ENCODE measurements around the gene ZNF579.

Gene ZNF579

GRCh38 chr19:55544776-55545439, 35.7 kb downstream of the ZNF579 start:
- TF ChIP-seq EZH2 (optimal IDR thresholded peaks at IDR 0.05; ENCODE audit: low read depth, low read length): no peak
- TF ChIP-seq, protein P1, sequence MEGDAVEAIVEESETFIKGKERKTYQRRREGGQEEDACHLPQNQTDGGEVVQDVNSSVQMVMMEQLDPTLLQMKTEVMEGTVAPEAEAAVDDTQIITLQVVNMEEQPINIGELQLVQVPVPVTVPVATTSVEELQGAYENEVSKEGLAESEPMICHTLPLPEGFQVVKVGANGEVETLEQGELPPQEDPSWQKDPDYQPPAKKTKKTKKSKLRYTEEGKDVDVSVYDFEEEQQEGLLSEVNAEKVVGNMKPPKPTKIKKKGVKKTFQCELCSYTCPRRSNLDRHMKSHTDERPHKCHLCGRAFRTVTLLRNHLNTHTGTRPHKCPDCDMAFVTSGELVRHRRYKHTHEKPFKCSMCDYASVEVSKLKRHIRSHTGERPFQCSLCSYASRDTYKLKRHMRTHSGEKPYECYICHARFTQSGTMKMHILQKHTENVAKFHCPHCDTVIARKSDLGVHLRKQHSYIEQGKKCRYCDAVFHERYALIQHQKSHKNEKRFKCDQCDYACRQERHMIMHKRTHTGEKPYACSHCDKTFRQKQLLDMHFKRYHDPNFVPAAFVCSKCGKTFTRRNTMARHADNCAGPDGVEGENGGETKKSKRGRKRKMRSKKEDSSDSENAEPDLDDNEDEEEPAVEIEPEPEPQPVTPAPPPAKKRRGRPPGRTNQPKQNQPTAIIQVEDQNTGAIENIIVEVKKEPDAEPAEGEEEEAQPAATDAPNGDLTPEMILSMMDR (IDR thresholded peaks at IDR 0.05; ENCODE audit: low read length): no peak
- TF ChIP-seq EZH2phosphoT487 (IDR thresholded peaks at IDR 0.05; ENCODE audit: low read length): no peak
- H3K27ac ChIP-seq (ENCODE audit: low read length): no peak overlapping the region
- DNase-seq: no peak
- H2AFZ ChIP-seq (ENCODE audit: low read length): no peak overlapping the region
- no peaks in the 10 kb centered on the region for H3K36me3 ChIP-seq (replicated peaks; ENCODE audit: insufficient read depth, low read length)
- H3K4me1 ChIP-seq (ENCODE audit: low read length): no peaks in the 10 kb centered on the region
- H3K27me3 ChIP-seq (replicated peaks; ENCODE audit: insufficient read depth, low read length): peaks cover 86% of the 10 kb centered on the region
- no peaks in the 10 kb centered on the region for H3F3A ChIP-seq (ENCODE audit: insufficient read depth, low read length)
- H3K79me2 ChIP-seq (ENCODE audit: low read length): no peaks in the 10 kb centered on the region
- no peak overlapping the region for H3K9ac ChIP-seq (ENCODE audit: low read length)
- H3K9me3 ChIP-seq (replicated peaks; ENCODE audit: insufficient read depth, low read length): no peaks in the 10 kb centered on the region
- no peaks in the 10 kb centered on the region for H4K20me1 ChIP-seq (ENCODE audit: insufficient read depth, low read length)
- H3K4me2 ChIP-seq (ENCODE audit: low read depth, low read length): no peak overlapping the region
- H3K4me3 ChIP-seq (ENCODE audit: low read length): no peak overlapping the region
- no peaks in the 10 kb centered on the region for H3K9me2 ChIP-seq (replicated peaks; ENCODE audit: insufficient read depth, low read length)

DNA sequence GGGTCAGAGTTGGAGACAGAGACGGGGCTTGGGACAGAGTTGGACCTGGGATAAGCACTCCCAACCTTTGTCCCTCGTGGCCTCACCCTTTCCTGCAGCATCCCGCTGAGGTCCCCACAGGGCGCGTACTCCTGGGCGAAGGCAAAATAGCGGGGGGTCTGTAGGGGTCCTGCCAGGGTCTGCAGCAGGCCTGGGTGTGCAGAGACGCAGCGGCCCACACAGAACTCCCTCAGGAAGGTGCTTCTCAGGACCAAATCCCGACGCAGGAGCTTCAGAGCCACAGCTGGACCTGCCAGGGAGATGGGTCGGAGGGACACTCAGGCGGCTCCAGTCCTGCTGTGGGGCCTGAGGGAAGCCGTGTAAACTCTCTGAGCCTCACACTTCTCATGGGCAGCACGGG, 36.6 kb downstream of the ZNF579 start:
- DNase-seq: no peak
- TF ChIP-seq, protein P1 (IDR thresholded peaks at IDR 0.05; ENCODE audit: low read length): no peak
- Histone ChIP-seq H3K9ac (ENCODE audit: low read length) (no peak overlapping the region), H3K79me2 (ENCODE audit: low read length) (no peaks in the 10 kb centered on the region), H3K4me1 (ENCODE audit: low read length) (no peaks in the 10 kb centered on the region), H3K27ac (ENCODE audit: low read length) (no peak overlapping the region), H3K9me3 (replicated peaks; ENCODE audit: insufficient read depth, low read length) (no peaks in the 10 kb centered on the region), H3K27me3 (replicated peaks; ENCODE audit: insufficient read depth, low read length) (peaks cover 86% of the 10 kb centered on the region), H3K4me2 (ENCODE audit: low read depth, low read length) (no peak overlapping the region), H3F3A (ENCODE audit: insufficient read depth, low read length) (no peaks in the 10 kb centered on the region), H3K4me3 (ENCODE audit: low read length) (no peak overlapping the region), H3K9me2 (replicated peaks; ENCODE audit: insufficient read depth, low read length) (no peaks in the 10 kb centered on the region), H3K36me3 (replicated peaks; ENCODE audit: insufficient read depth, low read length) (no peaks in the 10 kb centered on the region), H4K20me1 (ENCODE audit: insufficient read depth, low read length) (no peaks in the 10 kb centered on the region), H2AFZ (ENCODE audit: low read length) (no peak overlapping the region)

- no peak for DNase-seq
- Histone ChIP-seq H3K79me2 (ENCODE audit: low read length) (no peaks in the 10 kb centered on the region), H3F3A (ENCODE audit: insufficient read depth, low read length) (no peaks in the 10 kb centered on the region), H3K4me1 (ENCODE audit: low read length) (no peaks in the 10 kb centered on the region), H3K27ac (ENCODE audit: low read length) (no peak overlapping the region), H3K27me3 (replicated peaks; ENCODE audit: insufficient read depth, low read length) (peaks cover 86% of the 10 kb centered on the region), H3K9me3 (replicated peaks; ENCODE audit: insufficient read depth, low read length) (no peaks in the 10 kb centered on the region), H3K4me2 (ENCODE audit: low read depth, low read length) (no peak overlapping the region), H3K9me2 (replicated peaks; ENCODE audit: insufficient read depth, low read length) (no peaks in the 10 kb centered on the region), H4K20me1 (ENCODE audit: insufficient read depth, low read length) (no peaks in the 10 kb centered on the region), H3K4me3 (ENCODE audit: low read length) (no peak overlapping the region), H3K36me3 (replicated peaks; ENCODE audit: insufficient read depth, low read length) (no peaks in the 10 kb centered on the region), H2AFZ (ENCODE audit: low read length) (no peak overlapping the region), H3K9ac (ENCODE audit: low read length) (no peak overlapping the region)
- TF ChIP-seq EZH2phosphoT487 (IDR thresholded peaks at IDR 0.05; ENCODE audit: low read length) (no peak), EZH2 (optimal IDR thresholded peaks at IDR 0.05; ENCODE audit: low read depth, low read length) (no peak)
- TF ChIP-seq, protein P1 (IDR thresholded peaks at IDR 0.05; ENCODE audit: low read length): no peak
Observed at GRCh38 chr19:55543567-55543966, 37.1 kb downstream of the ZNF579 start.

Measured in MM.1S (cell line).